Liver (tissue), 3 donors: ENCODE measurements around the gene CRYAA.

Source experiments
- EGR1 ChIP-seq, 2 donors: IDR thresholded peaks; 2 replicates each; pipeline ENCODE4 v1.6.1; 2016 to 2018; ENCODE audit warnings: antibody characterized with exemption in 2 of 2, low read depth in 2 of 2
- HNF4A ChIP-seq, 2 donors: conservative IDR thresholded peaks; 2 replicates each; pipeline ENCODE4 v1.6.1; 2016; ENCODE audit warnings: antibody characterized with exemption in 2 of 2, mild to moderate bottlenecking in 2 of 2
- JUND ChIP-seq, 2 donors: IDR thresholded peaks; 2 replicates each; pipeline ENCODE4 v1.6.1; 2016; ENCODE audit warnings: antibody characterized with exemption in 2 of 2
- RAD21 ChIP-seq, 2 donors: IDR thresholded peaks; 2 replicates each; pipeline ENCODE4 v1.6.1; 2016; ENCODE audit warnings: antibody characterized with exemption in 2 of 2, mild to moderate bottlenecking in 2 of 2
- RXRA ChIP-seq, 2 donors: IDR thresholded peaks; 2 replicates each; pipeline ENCODE4 v1.6.1; 2017 to 2018; ENCODE audit warnings: antibody characterized with exemption in 2 of 2, mild to moderate bottlenecking in 1 of 2
- SP1 ChIP-seq: IDR thresholded peaks from 2 replicates; pipeline ENCODE4 v1.6.1; 2018; ENCODE audit warnings: antibody characterized with exemption, mild to moderate bottlenecking
- YY1 ChIP-seq: IDR thresholded peaks from 2 replicates; pipeline ENCODE4 v1.6.1; 2016; ENCODE audit warnings: antibody characterized with exemption, mild to moderate bottlenecking
- TF ChIP-seq, protein P1 (sequence below): IDR thresholded peaks from 2 replicates; pipeline ENCODE4 v1.6.1; 2016; ENCODE audit warnings: antibody characterized with exemption, mild to moderate bottlenecking
- TF ChIP-seq, protein P2 (sequence below): fragments of 150-350 bp; IDR thresholded peaks from 2 replicates; pipeline ENCODE4 v1.5.1; 2017; ENCODE audit warnings: improper control_type of control experiment, low read depth, low read length; ENCODE audit not compliant: missing input control
- TF ChIP-seq, protein P3 (sequence below): IDR thresholded peaks from 2 replicates; pipeline ENCODE4 v1.6.1; 2016; ENCODE audit warnings: antibody characterized with exemption
- TF ChIP-seq, protein P4 (sequence below): IDR thresholded peaks from 2 replicates; pipeline ENCODE4 v1.6.1; 2016; ENCODE audit warnings: antibody characterized with exemption
- donor health status: healthy.
- donor health status: healthy.

DNA sequence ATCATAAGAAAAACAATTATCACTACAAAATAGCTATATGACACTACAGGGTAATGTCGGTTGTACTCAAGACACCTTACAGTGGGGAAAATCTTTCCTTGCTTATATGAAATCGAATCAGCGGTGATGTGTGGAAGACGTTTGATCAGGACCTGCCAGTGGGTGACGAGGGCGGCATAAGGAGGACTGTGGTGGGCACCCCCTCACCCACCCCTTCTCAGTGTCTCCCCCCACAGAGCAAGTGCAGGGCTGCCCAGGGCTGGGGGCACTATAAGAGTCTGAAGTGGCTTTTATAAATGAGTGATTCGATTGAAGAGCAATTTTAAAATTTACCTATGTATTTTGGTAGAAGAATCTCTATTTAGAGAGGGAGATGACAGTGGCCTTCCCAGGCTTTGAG lies 35.8 kb downstream of the CRYAA start:
- TF ChIP-seq, protein P1, sequence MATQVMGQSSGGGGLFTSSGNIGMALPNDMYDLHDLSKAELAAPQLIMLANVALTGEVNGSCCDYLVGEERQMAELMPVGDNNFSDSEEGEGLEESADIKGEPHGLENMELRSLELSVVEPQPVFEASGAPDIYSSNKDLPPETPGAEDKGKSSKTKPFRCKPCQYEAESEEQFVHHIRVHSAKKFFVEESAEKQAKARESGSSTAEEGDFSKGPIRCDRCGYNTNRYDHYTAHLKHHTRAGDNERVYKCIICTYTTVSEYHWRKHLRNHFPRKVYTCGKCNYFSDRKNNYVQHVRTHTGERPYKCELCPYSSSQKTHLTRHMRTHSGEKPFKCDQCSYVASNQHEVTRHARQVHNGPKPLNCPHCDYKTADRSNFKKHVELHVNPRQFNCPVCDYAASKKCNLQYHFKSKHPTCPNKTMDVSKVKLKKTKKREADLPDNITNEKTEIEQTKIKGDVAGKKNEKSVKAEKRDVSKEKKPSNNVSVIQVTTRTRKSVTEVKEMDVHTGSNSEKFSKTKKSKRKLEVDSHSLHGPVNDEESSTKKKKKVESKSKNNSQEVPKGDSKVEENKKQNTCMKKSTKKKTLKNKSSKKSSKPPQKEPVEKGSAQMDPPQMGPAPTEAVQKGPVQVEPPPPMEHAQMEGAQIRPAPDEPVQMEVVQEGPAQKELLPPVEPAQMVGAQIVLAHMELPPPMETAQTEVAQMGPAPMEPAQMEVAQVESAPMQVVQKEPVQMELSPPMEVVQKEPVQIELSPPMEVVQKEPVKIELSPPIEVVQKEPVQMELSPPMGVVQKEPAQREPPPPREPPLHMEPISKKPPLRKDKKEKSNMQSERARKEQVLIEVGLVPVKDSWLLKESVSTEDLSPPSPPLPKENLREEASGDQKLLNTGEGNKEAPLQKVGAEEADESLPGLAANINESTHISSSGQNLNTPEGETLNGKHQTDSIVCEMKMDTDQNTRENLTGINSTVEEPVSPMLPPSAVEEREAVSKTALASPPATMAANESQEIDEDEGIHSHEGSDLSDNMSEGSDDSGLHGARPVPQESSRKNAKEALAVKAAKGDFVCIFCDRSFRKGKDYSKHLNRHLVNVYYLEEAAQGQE, result no peak
- TF ChIP-seq, protein P2, sequence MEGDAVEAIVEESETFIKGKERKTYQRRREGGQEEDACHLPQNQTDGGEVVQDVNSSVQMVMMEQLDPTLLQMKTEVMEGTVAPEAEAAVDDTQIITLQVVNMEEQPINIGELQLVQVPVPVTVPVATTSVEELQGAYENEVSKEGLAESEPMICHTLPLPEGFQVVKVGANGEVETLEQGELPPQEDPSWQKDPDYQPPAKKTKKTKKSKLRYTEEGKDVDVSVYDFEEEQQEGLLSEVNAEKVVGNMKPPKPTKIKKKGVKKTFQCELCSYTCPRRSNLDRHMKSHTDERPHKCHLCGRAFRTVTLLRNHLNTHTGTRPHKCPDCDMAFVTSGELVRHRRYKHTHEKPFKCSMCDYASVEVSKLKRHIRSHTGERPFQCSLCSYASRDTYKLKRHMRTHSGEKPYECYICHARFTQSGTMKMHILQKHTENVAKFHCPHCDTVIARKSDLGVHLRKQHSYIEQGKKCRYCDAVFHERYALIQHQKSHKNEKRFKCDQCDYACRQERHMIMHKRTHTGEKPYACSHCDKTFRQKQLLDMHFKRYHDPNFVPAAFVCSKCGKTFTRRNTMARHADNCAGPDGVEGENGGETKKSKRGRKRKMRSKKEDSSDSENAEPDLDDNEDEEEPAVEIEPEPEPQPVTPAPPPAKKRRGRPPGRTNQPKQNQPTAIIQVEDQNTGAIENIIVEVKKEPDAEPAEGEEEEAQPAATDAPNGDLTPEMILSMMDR, result no peak
- TF ChIP-seq, protein P3, sequence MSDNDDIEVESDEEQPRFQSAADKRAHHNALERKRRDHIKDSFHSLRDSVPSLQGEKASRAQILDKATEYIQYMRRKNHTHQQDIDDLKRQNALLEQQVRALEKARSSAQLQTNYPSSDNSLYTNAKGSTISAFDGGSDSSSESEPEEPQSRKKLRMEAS, result no peak
- TF ChIP-seq SP1 (no peak), EGR1 (IDR thresholded peaks at IDR 0.05; ENCODE audit: low read depth in 2 of 2) (no peak), YY1 (no peak), JUND (IDR thresholded peaks at IDR 0.05) (no peak), RAD21 (IDR thresholded peaks at IDR 0.05) (no peak), HNF4A (conservative IDR thresholded peaks at IDR 0.05) (no peak), RXRA (IDR thresholded peaks at IDR 0.05) (no peak)
- TF ChIP-seq, protein P4, sequence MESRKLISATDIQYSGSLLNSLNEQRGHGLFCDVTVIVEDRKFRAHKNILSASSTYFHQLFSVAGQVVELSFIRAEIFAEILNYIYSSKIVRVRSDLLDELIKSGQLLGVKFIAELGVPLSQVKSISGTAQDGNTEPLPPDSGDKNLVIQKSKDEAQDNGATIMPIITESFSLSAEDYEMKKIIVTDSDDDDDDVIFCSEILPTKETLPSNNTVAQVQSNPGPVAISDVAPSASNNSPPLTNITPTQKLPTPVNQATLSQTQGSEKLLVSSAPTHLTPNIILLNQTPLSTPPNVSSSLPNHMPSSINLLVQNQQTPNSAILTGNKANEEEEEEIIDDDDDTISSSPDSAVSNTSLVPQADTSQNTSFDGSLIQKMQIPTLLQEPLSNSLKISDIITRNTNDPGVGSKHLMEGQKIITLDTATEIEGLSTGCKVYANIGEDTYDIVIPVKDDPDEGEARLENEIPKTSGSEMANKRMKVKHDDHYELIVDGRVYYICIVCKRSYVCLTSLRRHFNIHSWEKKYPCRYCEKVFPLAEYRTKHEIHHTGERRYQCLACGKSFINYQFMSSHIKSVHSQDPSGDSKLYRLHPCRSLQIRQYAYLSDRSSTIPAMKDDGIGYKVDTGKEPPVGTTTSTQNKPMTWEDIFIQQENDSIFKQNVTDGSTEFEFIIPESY, result no peak
